C4-2B (cell line): ENCODE measurements around the gene ZNF14.
"Not testable (repeated sequence)": the region's sequence is repeated elsewhere in the genome, so short reads cannot be mapped to it uniquely, and the experiment has no call there.

Experiments used
- H3K27ac ChIP-seq: fragments of 450-650 bp; 2 replicates; pipeline ENCODE4 v1.5.1; 2017
- CTCF ChIP-seq: fragments of 450-650 bp; conservative IDR thresholded peaks from 2 replicates; pipeline ENCODE4 v1.5.1; 2017; ENCODE audit warnings: mild to moderate bottlenecking
- ZFX ChIP-seq: fragments of 450-650 bp; IDR thresholded peaks from 2 replicates; pipeline ENCODE4 v1.6.1; 2017

ZNF14 gene

GRCh38 chr19:19670070-19670551 is 62.8 kb downstream of the ZNF14 start:
- TF ChIP-seq CTCF (no peak), ZFX (no peak)
- H3K27ac ChIP-seq: no peak overlapping the region

GRCh38 chr19:19668230-19669012 is 64.5 kb downstream of the ZNF14 start, which contains the start of gene ZNF101:
Gene ZNF101 (plus strand): TSS chr19:19668839. CDS start chr19:19668964, 125 bp downstream.
- TF ChIP-seq ZFX (no peak), CTCF (no peak)
- peak within 1 kb of the TSS; percentile 80 for H3K27ac ChIP-seq

GRCh38 chr19:19665420-19665948 is 67.4 kb downstream of the ZNF14 start:
- H3K27ac ChIP-seq: not testable (repeated sequence)

- TF ChIP-seq CTCF: no peak
- peak; percentile 65; the same call in 1 of the 2 replicates for TF ChIP-seq ZFX
- peak within 1 kb of the TSS; percentile 91 for H3K27ac ChIP-seq
Measured at GRCh38 chr19:19663256-19664120, 69.4 kb downstream of the ZNF14 start, which contains the start of gene ATP13A1. Gene ATP13A1 (minus strand): TSS chr19:19663676. CDS start chr19:19663666, 10 bp downstream.

- TF ChIP-seq ZFX: no peak
- TF ChIP-seq CTCF: no peak
- peak overlapping the region; percentile 91 for H3K27ac ChIP-seq
Measured at GRCh38 chr19:19662871-19663255, 70.0 kb downstream of the ZNF14 start.

- peak overlapping the region; percentile 91 for H3K27ac ChIP-seq
- no peak for TF ChIP-seq CTCF
- TF ChIP-seq ZFX: no peak
Measured at GRCh38 chr19:19662344-19662743, 70.6 kb downstream of the ZNF14 start.

- TF ChIP-seq CTCF: no peak
- no peak for TF ChIP-seq ZFX
- H3K27ac ChIP-seq: no peak overlapping the region
Measured at GRCh38 chr19:19661675-19662251, 71.1 kb downstream of the ZNF14 start.
